Neuronal stem cell (in vitro differentiated cells): ENCODE measurements around the gene TBC1D17.

Source experiments
- DNase-seq: peaks from one replicate; pipeline ENCODE4 v3.0.0-alpha.2; 2013; ENCODE audit warnings: low spot score
- H2AFZ ChIP-seq: one replicate; pipeline ENCODE4 v1.6.1; 2013; ENCODE audit warnings: mild to moderate bottlenecking, low read length, inconsistent platforms
- H2AK5ac ChIP-seq: 2 replicates; pipeline ENCODE4 v1.6.1; 2013; ENCODE audit warnings: low read depth, mild to moderate bottlenecking, inconsistent platforms, low read length, moderate library complexity, mixed read lengths
- H2BK120ac ChIP-seq: 2 replicates; pipeline ENCODE4 v1.6.1; 2013; ENCODE audit warnings: low read depth, mild to moderate bottlenecking, inconsistent platforms, low read length, moderate library complexity, mixed read lengths
- H2BK12ac ChIP-seq: one replicate; pipeline ENCODE4 v1.6.1; 2013; ENCODE audit warnings: low read length, inconsistent platforms
- H2BK15ac ChIP-seq: 2 replicates; pipeline ENCODE4 v1.6.1; 2013; ENCODE audit warnings: mild to moderate bottlenecking, low read length, inconsistent platforms, mixed read lengths
- H2BK5ac ChIP-seq: one replicate; pipeline ENCODE4 v1.6.1; 2013; ENCODE audit warnings: inconsistent platforms, mild to moderate bottlenecking, low read length, moderate library complexity
- H3K14ac ChIP-seq: one replicate; pipeline ENCODE4 v1.6.1; 2013; ENCODE audit warnings: low read length, inconsistent platforms
- H3K18ac ChIP-seq: 2 replicates; pipeline ENCODE4 v1.6.1; 2013; ENCODE audit warnings: low read length, inconsistent platforms
- H3K23ac ChIP-seq: 2 replicates; pipeline ENCODE4 v1.6.1; 2013; ENCODE audit warnings: low read depth, mild to moderate bottlenecking, mixed read lengths, low read length, inconsistent platforms; ENCODE audit not compliant: poor library complexity
- H3K27ac ChIP-seq: replicated peaks from 3 replicates; pipeline ENCODE4 v1.5.1; 2013; ENCODE audit warnings: low read length, inconsistent platforms
- H3K27me3 ChIP-seq, 3 experiments: 2 replicates each; pipeline ENCODE4 v1.6.1; 2013; ENCODE audit warnings: low read length in 3 of 3, mild to moderate bottlenecking in 2 of 3, inconsistent platforms in 1 of 3, low read depth in 1 of 3, mixed read lengths in 1 of 3, moderate library complexity in 1 of 3; ENCODE audit not compliant: control insufficient read depth in 3 of 3, insufficient read depth in 3 of 3
- H3K36me3 ChIP-seq, 2 donors: replicated peaks in 1 of 2; 2 replicates each; pipeline ENCODE4 v1.6.1; 2013; ENCODE audit warnings: low read length in 2 of 2; ENCODE audit not compliant: control insufficient read depth in 2 of 2, insufficient read depth in 2 of 2
- H3K4ac ChIP-seq: 2 replicates; pipeline ENCODE4 v1.6.1; 2013; ENCODE audit warnings: inconsistent platforms, mild to moderate bottlenecking, low read length, moderate library complexity
- H3K4me1 ChIP-seq, 2 donors: 1 replicate in 1 of 2; 2 replicates in 1 of 2; pipeline ENCODE4 v1.6.1; 2013; ENCODE audit warnings: low read length in 2 of 2, low read depth in 1 of 2; ENCODE audit not compliant: control insufficient read depth in 2 of 2, insufficient read depth in 1 of 2
- H3K4me2 ChIP-seq: one replicate; pipeline ENCODE4 v1.6.1; 2013; ENCODE audit warnings: mild to moderate bottlenecking, low read length, inconsistent platforms; ENCODE audit not compliant: insufficient read depth, poor library complexity, severe bottlenecking
- H3K4me3 ChIP-seq, 2 donors: 2 replicates each; pipeline ENCODE4 v1.5.1; 2013; ENCODE audit warnings: low read length in 2 of 2, mild to moderate bottlenecking in 2 of 2, inconsistent platforms in 1 of 2, moderate library complexity in 1 of 2
- H3K79me1 ChIP-seq: one replicate; pipeline ENCODE4 v1.6.1; 2013; ENCODE audit warnings: low read depth, mild to moderate bottlenecking, inconsistent platforms, low read length, moderate library complexity
- H3K9ac ChIP-seq: one replicate; pipeline ENCODE4 v1.6.1; 2013; ENCODE audit warnings: mild to moderate bottlenecking, low read depth, low read length, inconsistent platforms; ENCODE audit not compliant: poor library complexity
- H3K9me3 ChIP-seq, 2 donors: replicated peaks in 1 of 2; 2 replicates each; pipeline versions ENCODE3 to v1.6.1; 2013; ENCODE audit warnings: low read length in 2 of 2, mild to moderate bottlenecking in 2 of 2, inconsistent platforms in 1 of 2, low read depth in 1 of 2, mixed read lengths in 1 of 2, moderate library complexity in 1 of 2; ENCODE audit not compliant: control insufficient read depth in 2 of 2, insufficient read depth in 1 of 2
- H4K8ac ChIP-seq: one replicate; pipeline ENCODE4 v1.6.1; 2013; ENCODE audit warnings: low read depth, mild to moderate bottlenecking, inconsistent platforms, low read length, moderate library complexity
- H4K91ac ChIP-seq: one replicate; pipeline ENCODE4 v1.6.1; 2013; ENCODE audit warnings: low read length, low read depth, mild to moderate bottlenecking, inconsistent platforms; ENCODE audit not compliant: poor library complexity
- WGBS, 2 donors: extraction: QIAGEN DNeasy Blood & Tissue Kit; methylation state at CpG; one replicate each; pipeline ENCODE4 v1.1.7; 2013; ENCODE audit warnings: missing lambda C conversion rate in 2 of 2, mixed read lengths in 1 of 2; ENCODE audit not compliant: insufficient read length in 2 of 2, insufficient replicate concordance in 1 of 2; ENCODE audit errors: extremely low coverage in 2 of 2; 5-methylcytosine and 5-hydroxymethylcytosine counted together

TBC1D17 gene

GRCh38 chr19:49853852-49854377 lies 23.6 kb upstream of the TBC1D17 start:
- Histone ChIP-seq H2BK12ac (no peak overlapping the region), H2BK5ac (peak overlapping the region; percentile 58), H3K36me3 (peaks cover 58 to 84% of the 10 kb centered on the region in 2 donors), H3K9me3 (peaks cover 4 to 7% of the 10 kb centered on the region in 2 donors), H2AK5ac (no peak overlapping the region), H3K4me2 (no peak overlapping the region), H4K91ac (peak overlapping the region; percentile 44), H3K4me1 (peaks cover 11 to 17% of the 10 kb centered on the region in 2 donors), H3K79me1 (peaks cover 23% of the 10 kb centered on the region), H3K27me3 (no peaks in the 10 kb centered on the region), H3K4me3 (no peak overlapping the region), H3K18ac (no peak overlapping the region), H2AFZ (no peak overlapping the region), H2BK120ac (no peak overlapping the region), H2BK15ac (no peak overlapping the region), H3K27ac (no peak overlapping the region), H3K23ac (no peak overlapping the region), H3K9ac (peak overlapping the region; percentile 37), H3K4ac (no peak overlapping the region), H4K8ac (no peak overlapping the region), H3K14ac (no peak overlapping the region)
- no CpG with 5 or more reads among the region's 10 CpGs for WGBS, 2 donors
- no peak for DNase-seq

DNA sequence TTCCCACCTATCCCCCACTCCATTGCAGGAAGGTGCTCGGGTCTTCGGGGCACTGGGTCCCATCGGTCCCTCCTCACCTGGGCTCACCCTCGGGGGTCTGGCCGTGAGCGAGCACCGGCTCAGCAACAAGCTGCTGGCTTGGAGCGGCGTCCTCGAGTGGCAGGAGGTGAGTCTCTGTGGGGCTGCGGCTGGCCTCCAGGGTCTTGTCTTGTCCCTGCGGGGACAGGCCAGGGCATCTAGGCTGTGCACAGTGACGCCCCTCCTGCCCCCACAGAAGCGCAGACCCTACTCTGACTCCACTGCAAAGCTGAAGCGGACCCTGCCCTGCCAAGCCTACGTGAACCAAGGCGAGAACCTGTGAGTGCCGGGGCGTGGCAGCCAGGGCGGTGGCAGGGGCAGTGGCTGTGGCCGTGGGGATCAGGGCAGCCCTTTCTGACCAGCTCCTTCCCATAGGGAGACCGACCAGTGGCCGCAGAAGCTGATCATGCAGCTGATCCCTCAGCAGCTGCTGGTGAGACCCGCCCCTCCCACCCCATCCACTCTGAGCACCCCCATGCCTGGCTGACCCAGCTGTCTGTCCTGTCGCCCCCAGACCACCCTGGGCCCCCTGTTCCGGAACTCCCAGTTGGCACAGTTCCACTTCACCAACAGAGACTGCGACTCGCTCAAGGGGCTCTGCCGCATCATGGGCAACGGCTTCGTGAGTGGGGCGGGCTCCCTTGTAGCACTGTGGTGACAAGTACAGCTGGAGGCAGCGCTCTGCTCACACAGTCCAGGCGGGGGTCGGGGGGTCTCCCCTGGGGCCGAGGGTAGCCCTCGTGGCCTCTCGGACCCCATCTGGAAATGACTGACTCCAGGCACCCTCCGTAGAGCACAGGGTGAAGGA lies 22.9 kb upstream of the TBC1D17 start:
- peak overlapping the region; percentile 16 for H3K18ac ChIP-seq
- H2BK15ac ChIP-seq: no peak overlapping the region
- no peak overlapping the region for H3K9ac ChIP-seq
- no peak overlapping the region for H3K4me3 ChIP-seq
- no peaks in the 10 kb centered on the region for H3K9me3 ChIP-seq
- H3K79me1 ChIP-seq: peaks cover 23% of the 10 kb centered on the region
- peak overlapping the region; percentile 27 for H3K23ac ChIP-seq
- no peaks in the 10 kb centered on the region for H3K27me3 ChIP-seq
- no peak for DNase-seq
- H3K14ac ChIP-seq: no peak overlapping the region
- no peak overlapping the region for H2AK5ac ChIP-seq
- no peak overlapping the region for H3K27ac ChIP-seq
- peak overlapping the region; percentile 6 for H4K8ac ChIP-seq
- no CpG with 5 or more reads among the region's 39 CpGs for whole genome bisulfite sequencing, 2 donors
- peak overlapping the region; percentile 58 for H2BK5ac ChIP-seq
- H2BK12ac ChIP-seq: no peak overlapping the region
- no peak overlapping the region for H3K4ac ChIP-seq
- no peak overlapping the region for H2BK120ac ChIP-seq
- H4K91ac ChIP-seq: no peak overlapping the region
- peaks cover 56 to 83% of the 10 kb centered on the region in 2 donors for H3K36me3 ChIP-seq
- no peak overlapping the region for H3K4me2 ChIP-seq
- peaks cover 11 to 17% of the 10 kb centered on the region in 2 donors for H3K4me1 ChIP-seq
- no peak overlapping the region for H2AFZ ChIP-seq

GRCh38 chr19:49855277-49855675 lies 22.2 kb upstream of the TBC1D17 start:
- no peak overlapping the region for H3K9ac ChIP-seq
- peaks cover 9 to 15% of the 10 kb centered on the region in 2 donors for H3K4me1 ChIP-seq
- H3K4me3 ChIP-seq: no peak overlapping the region
- H3K23ac ChIP-seq: peak overlapping the region; percentile 50
- no peak overlapping the region for H2BK12ac ChIP-seq
- DNase-seq: no peak
- no peak overlapping the region for H2AK5ac ChIP-seq
- H2BK15ac ChIP-seq: no peak overlapping the region
- H4K8ac ChIP-seq: peak overlapping the region; percentile 6
- H3K4me2 ChIP-seq: no peak overlapping the region
- no peak overlapping the region for H2BK120ac ChIP-seq
- H3K79me1 ChIP-seq: peaks cover 26% of the 10 kb centered on the region
- no CpG with 5 or more reads among the region's 12 CpGs for WGBS, 2 donors
- no peak overlapping the region for H4K91ac ChIP-seq
- peaks cover 60 to 83% of the 10 kb centered on the region in 2 donors for H3K36me3 ChIP-seq
- no peaks in the 10 kb centered on the region for H3K27me3 ChIP-seq
- no peak overlapping the region for H3K18ac ChIP-seq
- no peak overlapping the region for H3K4ac ChIP-seq
- no peaks in the 10 kb centered on the region for H3K9me3 ChIP-seq
- no peak overlapping the region for H3K14ac ChIP-seq
- H2BK5ac ChIP-seq: peak overlapping the region; percentile 32
- H2AFZ ChIP-seq: no peak overlapping the region
- H3K27ac ChIP-seq: no peak overlapping the region
